CD4-positive, alpha-beta memory T cell (primary cell): ENCODE data around the gene HECTD3. TPM values are rescaled to one million over a fixed set of nuclear protein-coding genes. Genes with fewer than 3 reads are reported as not detected.

Source experiments
- CTCF ChIA-PET: fragments of 350-600 bp; sonication (Branson Sonifier 250); formaldehyde crosslinking; loops from one replicate; lab custom pipeline; 2021; ENCODE audit warnings: inconsistent platforms; ENCODE audit not compliant: partially characterized antibody; lab: Charles Lee
- POLR2A ChIA-PET: fragments of 350-600 bp; sonication (Branson Sonifier 250); formaldehyde crosslinking; loops from one replicate; lab custom pipeline; 2021; ENCODE audit not compliant: partially characterized antibody; lab: Charles Lee
- DNase-seq, 5 donors: peaks; one replicate each; pipeline versions ENCODE4 v3.0.0 to v3.0.0-alpha.2; 2020 to 2022; ENCODE audit warnings: mixed read lengths in 1 of 5
- H3K27ac ChIP-seq: one replicate; pipeline ENCODE4 v1.7.0; 2013; ENCODE audit warnings: low read depth, low read length
- H3K27me3 ChIP-seq: 2 replicates; pipeline ENCODE4 v1.7.0; 2013; ENCODE audit warnings: mild to moderate bottlenecking, low read length, moderate library complexity; ENCODE audit not compliant: insufficient read depth
- H3K36me3 ChIP-seq: 2 replicates; pipeline ENCODE4 v1.7.0; 2013; ENCODE audit warnings: mild to moderate bottlenecking, low read length, moderate library complexity; ENCODE audit not compliant: insufficient read depth
- H3K4me1 ChIP-seq: 2 replicates; pipeline ENCODE4 v1.7.0; 2013; ENCODE audit warnings: mild to moderate bottlenecking, low read length, moderate library complexity; ENCODE audit not compliant: insufficient read depth
- H3K4me3 ChIP-seq, 2 donors: one replicate each; pipeline ENCODE4 v1.7.0; 2013; ENCODE audit warnings: low read length in 2 of 2, mild to moderate bottlenecking in 1 of 2
- H3K9me3 ChIP-seq, 2 donors: one replicate each; pipeline ENCODE4 v1.7.0; 2013; ENCODE audit warnings: low read length in 2 of 2, control low read depth in 1 of 2; ENCODE audit not compliant: control insufficient read depth in 1 of 2
- H3K27ac Mint-ChIP-seq, 7 donors: one replicate each; pipeline ENCODE4 v1.8.0; 2020 to 2021; ENCODE audit warnings: mixed read lengths in 7 of 7, mild to moderate bottlenecking in 6 of 7, inconsistent platforms in 3 of 7, moderate library complexity in 3 of 7
- H3K27me3 Mint-ChIP-seq, 2 donors: one replicate each; pipeline ENCODE4 v1.8.0; 2020 to 2021; ENCODE audit warnings: mixed read lengths in 2 of 2
- H3K36me3 Mint-ChIP-seq, 2 donors: one replicate each; pipeline ENCODE4 v1.8.0; 2020 to 2021; ENCODE audit warnings: mixed read lengths in 2 of 2, inconsistent platforms in 1 of 2, mild to moderate bottlenecking in 1 of 2
- H3K4me1 Mint-ChIP-seq, 4 donors: one replicate each; pipeline ENCODE4 v1.8.0; 2020 to 2021; ENCODE audit warnings: mixed read lengths in 4 of 4, mild to moderate bottlenecking in 1 of 4
- H3K4me3 Mint-ChIP-seq, 8 donors: one replicate each; pipeline ENCODE4 v1.8.0; 2020 to 2021; ENCODE audit warnings: mixed read lengths in 8 of 8, mild to moderate bottlenecking in 7 of 8, moderate library complexity in 6 of 8, inconsistent platforms in 3 of 8
- H3K9me3 Mint-ChIP-seq, 8 donors: one replicate each; pipeline ENCODE4 v1.8.0; 2020 to 2021; ENCODE audit warnings: mixed read lengths in 8 of 8, mild to moderate bottlenecking in 5 of 8, inconsistent platforms in 3 of 8, moderate library complexity in 1 of 8
- intact Hi-C: fragments of 100-400 bp; cut with micrococcal nuclease; formaldehyde crosslinking; loops from one replicate; pipeline ENCODE4 v1.15.1; 2023
- polyA plus RNA-seq, 2 donors: library from polyadenylated mRNA; unstranded; fragments of 300-500 nt; fragmentation: Illumina TruSeq; gene quantifications; one replicate each; pipeline ENCODE4 v1.2.3, GENCODE V29; 2021
- total RNA-seq, 2 experiments: library from RNA; stranded (reverse); gene quantifications; one replicate each; pipeline ENCODE4 v1.2.3, GENCODE V29; 2021

Gene HECTD3
- total RNA-seq: 10 to 100 TPM; 56.3 to 61.3 TPM
- polyA plus RNA-seq: 10 to 100 TPM; 15.6 to 31.6 TPM

DNA sequence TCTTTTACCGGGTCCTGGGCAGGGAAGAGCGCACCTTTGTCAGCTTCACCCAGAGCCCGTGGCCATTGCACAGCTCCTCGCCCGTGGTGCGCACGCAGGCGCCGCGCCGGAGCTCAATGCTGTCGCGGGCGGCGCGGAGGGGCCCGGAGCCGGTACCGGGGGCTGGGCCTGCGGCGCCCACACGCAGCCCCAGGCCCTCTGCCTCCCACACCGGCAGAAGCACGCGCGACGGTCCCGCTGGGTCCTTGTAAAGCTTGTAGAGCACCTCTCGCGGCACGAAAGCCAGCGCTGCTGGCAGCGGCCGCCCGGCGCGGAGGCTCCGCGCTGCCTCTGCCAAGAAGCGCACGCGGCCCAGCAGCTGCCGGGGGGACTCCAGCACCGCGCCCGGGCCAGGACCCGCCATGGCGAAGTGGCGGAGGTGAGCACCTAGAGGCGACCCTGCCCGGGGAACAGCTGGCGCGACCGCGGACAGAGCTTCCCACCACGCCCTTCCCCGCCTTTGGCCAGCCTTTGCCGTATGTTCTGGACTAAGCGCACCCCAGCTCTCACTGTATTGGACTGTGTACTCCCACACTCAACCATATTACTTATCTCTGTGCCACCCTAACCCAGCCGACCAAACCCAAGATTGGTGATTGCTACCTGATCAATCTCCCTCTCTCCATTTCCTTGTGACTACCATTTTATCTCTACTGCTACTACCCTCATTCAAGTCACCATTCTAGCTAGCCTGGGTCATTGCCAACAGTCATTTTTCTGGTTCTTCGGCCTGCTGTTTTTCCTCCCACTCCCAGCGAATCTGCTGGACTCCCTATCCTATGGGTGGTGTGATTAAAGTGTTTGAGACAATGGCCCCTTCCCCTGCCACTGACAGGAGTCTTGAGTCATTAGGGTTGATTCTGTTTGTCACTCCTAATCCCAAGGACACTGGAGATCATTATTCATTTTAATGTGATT, at the start of gene HECTD3:
Gene HECTD3, minus strand, starts transcription at position 470 of the 957 bp plus-strand sequence. Its CDS starts 67 bp downstream, at position 403.
- H3K36me3 ChIP-seq: peaks cover 33% of the 10 kb centered on the region
- POLR2A ChIA-PET: interaction anchor here (0.7 to 8.4 kb wide), 32 partner anchors 8 to 675 kb away, joined by 3 to 158 read pairs (median 12); partner anchors contain the start of genes AKR1A1, BTBD19, CCDC163 and EIF2B3
- H3K27me3 Mint-ChIP-seq: no peaks in the 10 kb centered on the region

DNA sequence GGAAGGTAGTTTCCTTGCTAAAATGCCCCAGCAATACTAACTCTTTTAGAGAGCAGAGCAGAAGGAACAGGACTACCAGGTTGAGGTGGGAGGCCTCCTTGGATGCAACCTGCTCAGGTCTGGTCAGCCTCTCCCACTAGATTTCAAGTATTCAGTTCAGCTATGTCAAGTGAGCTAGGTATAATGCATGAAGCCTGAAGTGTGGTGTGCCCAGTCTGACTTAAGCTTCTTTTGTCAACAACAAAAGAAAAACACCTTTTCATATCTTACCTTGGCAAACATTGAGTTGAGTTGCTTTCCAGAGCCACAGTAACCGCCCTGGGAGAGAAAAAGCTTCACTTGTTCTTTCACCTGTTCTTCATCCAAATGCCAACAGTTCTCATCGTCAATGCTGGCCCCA, 48.7 kb upstream of the HECTD3 start:
- Histone ChIP-seq H3K4me1 (no peaks in the 10 kb centered on the region), H3K27me3 (no peaks in the 10 kb centered on the region), H3K9me3 (no peaks in the 10 kb centered on the region), H3K27ac (no peak overlapping the region), H3K4me3 (no peak overlapping the region), H3K36me3 (no peaks in the 10 kb centered on the region)
- H3K4me3 Mint-ChIP-seq: no peak overlapping the region
- H3K36me3 Mint-ChIP-seq: peaks cover 0 to 6% of the 10 kb centered on the region in 2 donors
- intact Hi-C loops: loop anchor here (10.0 kb wide), 1 partner anchor 145 kb away; the partner anchor contains the start of gene ZSWIM5
- DNase-seq: no peak
- POLR2A ChIA-PET: no interaction called here
- H3K4me1 Mint-ChIP-seq: no peaks in the 10 kb centered on the region
- CTCF ChIA-PET: no interaction called here
- H3K9me3 Mint-ChIP-seq: no peaks in the 10 kb centered on the region
- H3K27ac Mint-ChIP-seq: peak overlapping the region in 1 of 7 donors; percentile 32
- H3K27me3 Mint-ChIP-seq: no peaks in the 10 kb centered on the region

More for the DNA sequence above, at the start of gene HECTD3:
- intact Hi-C loops: loop anchor here (1.0 to 5.0 kb wide), 6 partner anchors 25 to 294 kb away; partner anchors contain the start of genes EIF2B3, RNU5D-1 and ZSWIM5
- peak; percentile 56 to 70 (median 64) for DNase-seq
- peaks cover 29 to 60% (median 48%) of the 10 kb centered on the region in 4 donors for H3K4me1 Mint-ChIP-seq
- Histone ChIP-seq H3K4me1 (peaks cover 40% of the 10 kb centered on the region), H3K4me3 (peak within 1 kb of the TSS; percentile 86 to 98), H3K27ac (peak within 1 kb of the TSS; percentile 71), H3K9me3 (no peaks in the 10 kb centered on the region), H3K27me3 (no peaks in the 10 kb centered on the region)
- H3K4me3 Mint-ChIP-seq: peak within 1 kb of the TSS; percentile 88 to 98 (median 96)
- no peaks in the 10 kb centered on the region for H3K9me3 Mint-ChIP-seq
- peak within 1 kb of the TSS; percentile 91 to 99 (median 96) for H3K27ac Mint-ChIP-seq
- H3K36me3 Mint-ChIP-seq: peaks cover 28 to 57% of the 10 kb centered on the region in 2 donors
- CTCF ChIA-PET: interaction anchor here (0.6 to 13.1 kb wide), 24 partner anchors 13 to 558 kb away, joined by 3 to 388 read pairs (median 5); partner anchors contain the start of genes CCDC163, EIF2B3, MMACHC and MUTYH

DNA sequence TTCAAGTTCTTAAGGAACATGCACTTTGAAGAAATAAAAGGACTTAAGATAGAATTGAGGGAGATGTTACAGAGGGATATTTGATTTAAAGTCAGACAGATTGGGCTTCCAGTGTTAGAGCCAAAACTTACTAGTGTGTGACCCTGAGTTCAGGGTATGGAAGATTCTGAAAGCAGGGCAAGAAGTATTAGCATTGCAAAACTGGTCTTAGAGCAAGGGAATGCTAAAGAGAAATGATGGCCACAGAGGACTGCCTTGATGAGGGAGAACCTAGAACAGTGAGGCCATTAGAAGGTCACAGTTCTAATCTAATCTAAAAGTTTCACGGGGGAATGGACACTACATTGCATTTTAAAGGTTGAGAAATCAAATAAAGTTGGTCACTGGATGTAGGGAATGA, 46.4 kb upstream of the HECTD3 start:
- H3K36me3 ChIP-seq: no peaks in the 10 kb centered on the region
- Mint-ChIP-seq H3K9me3 (no peaks in the 10 kb centered on the region), H3K4me3 (no peak overlapping the region), H3K27me3 (no peaks in the 10 kb centered on the region), H3K36me3 (peaks cover 0 to 7% of the 10 kb centered on the region in 2 donors), H3K4me1 (no peaks in the 10 kb centered on the region), H3K27ac (no peak overlapping the region)
- ChIA-PET CTCF (no interaction called here), POLR2A (no interaction called here)
- no peaks in the 10 kb centered on the region for H3K4me1 ChIP-seq
- intact Hi-C loops: loop anchor here (10.0 kb wide), 1 partner anchor 147 kb away; the partner anchor contains the start of gene ZSWIM5
- H3K27ac ChIP-seq: no peak overlapping the region
- no peak for DNase-seq
- no peak overlapping the region for H3K4me3 ChIP-seq
- no peaks in the 10 kb centered on the region for H3K9me3 ChIP-seq
- no peaks in the 10 kb centered on the region for H3K27me3 ChIP-seq

DNA sequence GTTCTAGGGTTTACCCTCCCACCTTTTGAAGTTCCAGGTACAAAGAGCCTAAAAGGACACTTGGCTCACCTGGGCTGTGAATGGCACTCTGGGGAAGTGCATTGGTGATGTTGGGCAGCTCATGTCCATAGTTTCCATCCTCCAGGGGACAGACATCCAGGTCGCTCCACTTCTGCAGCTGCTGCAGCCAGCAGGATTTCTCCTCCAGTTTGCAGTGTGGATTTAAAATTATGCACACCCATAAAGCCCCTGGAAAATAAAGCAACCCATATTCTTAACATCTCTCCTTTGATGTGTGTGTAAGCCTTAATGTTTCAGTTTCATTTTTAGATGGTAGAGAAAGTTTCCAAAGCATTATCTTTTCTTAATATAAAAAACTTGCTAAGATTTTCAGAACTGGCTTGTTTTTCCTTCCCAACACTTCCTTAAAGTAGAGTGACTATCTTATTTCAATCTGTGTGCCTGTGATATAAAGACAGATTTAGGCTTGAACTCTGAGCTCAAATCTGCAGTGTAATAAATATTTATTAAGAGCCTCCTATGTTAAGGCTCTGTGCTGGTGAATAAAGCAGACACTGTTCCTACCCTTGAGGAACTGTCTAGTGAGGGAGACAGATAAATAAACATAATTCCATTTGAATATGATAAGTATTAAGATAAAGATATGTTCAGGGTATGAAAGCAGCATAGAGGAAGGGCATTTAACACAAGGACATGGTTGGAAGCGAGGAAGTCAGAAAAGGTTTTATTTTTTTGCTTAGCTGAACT, 40.1 kb upstream of the HECTD3 start:
- H3K4me3 Mint-ChIP-seq: peak overlapping the region; percentile 76 to 86 (median 81)
- H3K36me3 Mint-ChIP-seq: peaks cover 0 to 1% of the 10 kb centered on the region in 2 donors

DNA sequence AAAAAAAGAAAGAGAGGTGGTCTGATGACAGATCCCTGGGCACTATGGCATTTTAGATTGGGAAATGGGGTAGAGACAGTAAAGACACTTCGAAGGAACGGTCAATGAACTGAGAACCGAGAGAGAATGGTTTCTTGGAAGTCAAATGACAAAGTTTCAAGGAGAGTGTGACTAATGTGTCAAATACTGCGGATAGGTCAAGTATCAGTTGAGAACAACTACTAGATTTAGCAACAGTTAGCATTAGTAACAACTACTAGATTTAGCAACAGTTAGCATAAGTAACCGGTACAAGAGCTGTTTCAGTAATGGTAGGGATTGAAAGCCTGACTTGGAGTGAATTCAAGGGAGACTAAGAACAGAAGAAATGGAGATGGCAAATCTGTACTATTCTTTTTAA, 35.9 kb upstream of the HECTD3 start:
- Histone ChIP-seq H3K27me3 (no peaks in the 10 kb centered on the region), H3K4me1 (peaks cover 16% of the 10 kb centered on the region), H3K9me3 (no peaks in the 10 kb centered on the region), H3K27ac (no peak overlapping the region), H3K36me3 (no peaks in the 10 kb centered on the region), H3K4me3 (no peak overlapping the region)
- Mint-ChIP-seq H3K27ac (no peak overlapping the region), H3K27me3 (no peaks in the 10 kb centered on the region), H3K4me1 (peaks cover 11 to 19% (median 13%) of the 10 kb centered on the region in 4 donors), H3K4me3 (no peak overlapping the region), H3K36me3 (peaks cover 11 to 13% of the 10 kb centered on the region in 2 donors), H3K9me3 (no peaks in the 10 kb centered on the region)
- ChIA-PET CTCF (interaction anchor here (0.7 kb wide), 1 partner anchor 162 kb away, joined by 4 read pairs; no protein-coding TSS in a partner anchor), POLR2A (no interaction called here)
- intact Hi-C loops: no loop called here
- DNase-seq: no peak

More for the DNA sequence above, 40.1 kb upstream of the HECTD3 start:
- intact Hi-C loops: loop anchor here (10.0 kb wide), 1 partner anchor 154 kb away; the partner anchor contains the start of gene ZSWIM5
- DNase-seq: peak in 4 of 5 donors; percentile 15 to 39 (median 23)
- H3K36me3 ChIP-seq: no peaks in the 10 kb centered on the region
- H3K27me3 Mint-ChIP-seq: no peaks in the 10 kb centered on the region
- POLR2A ChIA-PET: interaction anchor here (0.6 to 2.0 kb wide), 8 partner anchors 37 to 419 kb away, joined by 3 to 10 read pairs (median 3); partner anchors contain the start of genes HECTD3, RNU5D-1 and UROD
- peak overlapping the region; percentile 11 to 37 for H3K4me3 ChIP-seq
- peak overlapping the region; percentile 40 for H3K27ac ChIP-seq
- H3K27me3 ChIP-seq: no peaks in the 10 kb centered on the region
- H3K27ac Mint-ChIP-seq: peak overlapping the region; percentile 64 to 92 (median 90)
- H3K4me1 ChIP-seq: peaks cover 16% of the 10 kb centered on the region
- H3K9me3 Mint-ChIP-seq: no peaks in the 10 kb centered on the region
- no peaks in the 10 kb centered on the region for H3K9me3 ChIP-seq
- H3K4me1 Mint-ChIP-seq: peaks cover 11 to 19% (median 13%) of the 10 kb centered on the region in 4 donors
- CTCF ChIA-PET: interaction anchor here (0.8 to 2.1 kb wide), 8 partner anchors 10 to 251 kb away, joined by 3 to 12 read pairs (median 4); partner anchors contain the start of gene HECTD3

DNA sequence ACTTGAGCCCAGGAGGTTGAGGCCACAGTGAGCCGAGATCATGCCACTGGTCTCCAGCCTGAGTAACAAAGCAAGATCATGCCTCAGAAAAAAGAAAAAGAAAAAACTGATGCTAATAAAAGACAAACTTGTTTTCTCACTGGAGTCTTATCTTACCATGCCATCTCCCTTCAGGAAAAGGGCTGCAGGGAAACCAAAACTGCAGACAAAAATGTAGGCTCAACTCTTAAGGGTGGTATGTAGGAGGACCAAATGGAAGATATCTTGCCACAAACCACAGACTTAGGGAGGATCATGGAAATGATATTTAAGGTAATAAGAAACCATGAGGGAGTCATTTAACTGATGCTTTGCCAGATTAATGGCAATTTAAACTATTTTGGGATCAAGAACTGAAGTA, 33.8 kb upstream of the HECTD3 start:
- no peaks in the 10 kb centered on the region for H3K27me3 ChIP-seq
- peaks cover 0 to 5% (median 2%) of the 10 kb centered on the region in 4 donors for H3K4me1 Mint-ChIP-seq
- H3K9me3 Mint-ChIP-seq: no peaks in the 10 kb centered on the region
- H3K9me3 ChIP-seq: no peaks in the 10 kb centered on the region
- CTCF ChIA-PET: no interaction called here
- H3K27me3 Mint-ChIP-seq: no peaks in the 10 kb centered on the region
- POLR2A ChIA-PET: no interaction called here
- no peak overlapping the region for H3K27ac ChIP-seq
- no peak overlapping the region for H3K4me3 ChIP-seq
- no peaks in the 10 kb centered on the region for H3K36me3 ChIP-seq
- no peak overlapping the region for H3K4me3 Mint-ChIP-seq
- DNase-seq: no peak
- H3K36me3 Mint-ChIP-seq: peaks cover 14 to 19% of the 10 kb centered on the region in 2 donors
- no peak overlapping the region for H3K27ac Mint-ChIP-seq
- no peaks in the 10 kb centered on the region for H3K4me1 ChIP-seq
- intact Hi-C loops: no loop called here
